A549 (cell line): ENCODE results near the gene TP53BP1. TPM values are rescaled to one million over a fixed set of nuclear protein-coding genes. Genes with fewer than 3 reads are reported as not detected.

Experiments used
- ATAC-seq, 2 experiments: fragments of 200-7000 bp in 1 of 2; fragments of >200 bp in 1 of 2; cut with Nextera tagmentation in 1 of 2; cut with Tn5 transposase in 1 of 2; 3 replicates each; pipeline versions ENCODE4 v1.8.0 to v1.9.1; 2018 to 2020; ENCODE audit warnings: mild to moderate bottlenecking in 1 of 2, moderate library complexity in 1 of 2
- CTCF ChIA-PET: fragments of 300-600 bp; sonication (Branson Sonifier 250); formaldehyde crosslinking; extraction: SDS; loops from one replicate; lab custom pipeline; 2021; ENCODE audit warnings: antibody characterized with exemption, inconsistent platforms; lab: Yijun Ruan, JAX
- POLR2A ChIA-PET: fragments of 350-600 bp; formaldehyde crosslinking; extraction: SDS; loops from one replicate; lab custom pipeline; 2021; ENCODE audit warnings: antibody characterized with exemption, inconsistent platforms; lab: Yijun Ruan, JAX
- DNase-seq, 2 experiments: peaks; one replicate each; pipeline versions ENCODE4 v3.0.0 to v3.0.0-alpha.2; 2011 to 2016; ENCODE audit warnings: low read depth in 1 of 2, low spot score in 1 of 2
- FAIRE-seq: peaks from 2 replicates; lab custom pipeline; 2011; peaks lifted over from hg19 to GRCh38; lab: Jason Lieb, UNC
- H3K27ac ChIP-seq, 2 experiments: fragments of >200 bp; sonication (Bioruptor Twin); formaldehyde crosslinking; 3 replicates each; pipeline ENCODE4 v1.5.1; 2016 to 2017
- H3K4me1 ChIP-seq: fragments of >200 bp; sonication (Bioruptor Twin); formaldehyde crosslinking; 3 replicates; pipeline ENCODE4 v1.6.1; 2016
- H3K4me2 ChIP-seq: fragments of >200 bp; sonication (Bioruptor Twin); formaldehyde crosslinking; 3 replicates; pipeline ENCODE4 v1.6.1; 2016
- H3K4me3 ChIP-seq: fragments of >200 bp; sonication (Bioruptor Twin); formaldehyde crosslinking; 3 replicates; pipeline ENCODE4 v1.5.1; 2016
- H3K9me3 ChIP-seq: fragments of >200 bp; sonication (Bioruptor Twin); formaldehyde crosslinking; 3 replicates; pipeline ENCODE4 v1.6.1; 2016
- BHLHE40 ChIP-seq: IDR thresholded peaks from 2 replicates; pipeline ENCODE4 v1.6.1; 2012; ENCODE audit warnings: low read depth, low read length, inconsistent platforms
- CBX2 ChIP-seq: fragments of 200-600 bp; sonication (generic); IDR thresholded peaks from 2 replicates; pipeline ENCODE4 v1.6.1; 2016; ENCODE audit warnings: low read depth, mild to moderate bottlenecking, borderline replicate concordance
- CEBPB ChIP-seq, 2 experiments: fragments of >200 bp in 1 of 2; sonication (Bioruptor Twin) in 1 of 2; formaldehyde crosslinking in 1 of 2; IDR thresholded peaks; 2 replicates each; pipeline ENCODE4 v1.6.1; 2012 to 2016
- CHD2 ChIP-seq: fragments of 150-350 bp; IDR thresholded peaks from 2 replicates; pipeline ENCODE4 v1.6.1; 2014; ENCODE audit warnings: low read length; ENCODE audit not compliant: partially characterized antibody
- CHD4 ChIP-seq: fragments of 200-600 bp; sonication (generic); IDR thresholded peaks from 2 replicates; pipeline ENCODE4 v1.6.1; 2016; ENCODE audit warnings: antibody characterized with exemption, mild to moderate bottlenecking, borderline replicate concordance
- ESRRA ChIP-seq: fragments of 150-350 bp; IDR thresholded peaks from 2 replicates; pipeline ENCODE4 v1.6.1; 2014; ENCODE audit warnings: mild to moderate bottlenecking, low read length, borderline replicate concordance
- FOSB ChIP-seq: fragments of 250-450 bp; sonication (Bioruptor Pico); IDR thresholded peaks from 2 replicates; pipeline ENCODE4 v1.5.0; 2020; ENCODE audit warnings: mild to moderate bottlenecking, moderate library complexity
- FOXS1 ChIP-seq: fragments of 250-450 bp; sonication (Bioruptor Pico); IDR thresholded peaks from 2 replicates; pipeline ENCODE4 v1.5.0; 2020; ENCODE audit warnings: mild to moderate bottlenecking, moderate library complexity
- GATA3 ChIP-seq: IDR thresholded peaks from 2 replicates; pipeline ENCODE4 v1.6.1; 2012; ENCODE audit warnings: borderline replicate concordance
- HEYL ChIP-seq: fragments of 250-450 bp; sonication (Bioruptor Pico); IDR thresholded peaks from 2 replicates; pipeline ENCODE4 v1.8.0; 2021; ENCODE audit warnings: mild to moderate bottlenecking, moderate library complexity
- HOXA7 ChIP-seq: fragments of 250-450 bp; sonication (Bioruptor Pico); IDR thresholded peaks from 2 replicates; pipeline ENCODE4 v1.5.0; 2020; ENCODE audit warnings: mild to moderate bottlenecking, moderate library complexity
- HOXB13 ChIP-seq: fragments of 250-450 bp; sonication (Bioruptor Pico); IDR thresholded peaks from 2 replicates; pipeline ENCODE4 v1.5.0; 2020; ENCODE audit warnings: low read depth, mild to moderate bottlenecking, moderate library complexity
- HOXB5 ChIP-seq: fragments of 250-450 bp; sonication (Bioruptor Pico); IDR thresholded peaks from 2 replicates; pipeline ENCODE4 v1.5.0; 2020; ENCODE audit warnings: mild to moderate bottlenecking, moderate library complexity
- JUNB ChIP-seq: fragments of >200 bp; sonication (Bioruptor Twin); formaldehyde crosslinking; IDR thresholded peaks from 2 replicates; pipeline ENCODE4 v1.6.1; 2016
- KDM5A ChIP-seq: fragments of 200-600 bp; sonication (generic); IDR thresholded peaks from 2 replicates; pipeline ENCODE4 v1.6.1; 2016; ENCODE audit warnings: antibody characterized with exemption, mild to moderate bottlenecking
- MAFK ChIP-seq: fragments of 450-650 bp; IDR thresholded peaks from 2 replicates; pipeline ENCODE4 v1.6.1; 2014; ENCODE audit not compliant: partially characterized antibody
- MAZ ChIP-seq: fragments of 150-350 bp; IDR thresholded peaks from 2 replicates; pipeline ENCODE4 v1.6.1; 2014; ENCODE audit warnings: antibody characterized with exemption, low read depth, low read length, borderline replicate concordance
- MYC ChIP-seq: IDR thresholded peaks from 2 replicates; pipeline ENCODE4 v1.6.1; 2012; ENCODE audit warnings: mild to moderate bottlenecking, inconsistent platforms, low read length, improper control_type of control experiment, borderline replicate concordance
- NPAS2 ChIP-seq: fragments of 250-450 bp; sonication (Bioruptor Pico); IDR thresholded peaks from 2 replicates; pipeline ENCODE4 v1.8.0; 2022; ENCODE audit warnings: mild to moderate bottlenecking, moderate library complexity, borderline replicate concordance
- NR3C1 ChIP-seq: fragments of >200 bp; sonication (Bioruptor Twin); formaldehyde crosslinking; IDR thresholded peaks from 3 replicates; pipeline ENCODE4 v1.6.1; 2017
- POLR2A ChIP-seq: IDR thresholded peaks from 2 replicates; pipeline ENCODE4 v1.6.1; 2012; ENCODE audit warnings: mild to moderate bottlenecking, low read length
- POLR2AphosphoS2 ChIP-seq: conservative IDR thresholded peaks from 2 replicates; pipeline ENCODE4 v1.6.1; 2012; ENCODE audit warnings: low read length, improper control_type of control experiment, inconsistent platforms
- RARB ChIP-seq: fragments of 250-450 bp; sonication (Bioruptor Pico); IDR thresholded peaks from 2 replicates; pipeline ENCODE4 v1.8.0; 2021; ENCODE audit warnings: mild to moderate bottlenecking, moderate library complexity
- SMC3 ChIP-seq: fragments of >200 bp; sonication (Bioruptor Twin); formaldehyde crosslinking; IDR thresholded peaks from 3 replicates; pipeline ENCODE4 v1.6.1; 2018; ENCODE audit warnings: inconsistent platforms
- SREBF2 ChIP-seq: fragments of 450-650 bp; IDR thresholded peaks from 2 replicates; pipeline ENCODE4 v1.6.1; 2014; ENCODE audit warnings: mild to moderate bottlenecking, moderate library complexity
- TP53 ChIP-seq: fragments of 250-450 bp; sonication (Bioruptor Pico); IDR thresholded peaks from 2 replicates; pipeline ENCODE4 v1.5.0; 2021; ENCODE audit warnings: mild to moderate bottlenecking, moderate library complexity
- ZC3H11A ChIP-seq: fragments of 450-650 bp; IDR thresholded peaks from 2 replicates; pipeline ENCODE4 v1.6.1; 2014; ENCODE audit warnings: antibody characterized with exemption, mild to moderate bottlenecking
- ZFP36 ChIP-seq: fragments of 450-650 bp; IDR thresholded peaks from 2 replicates; pipeline ENCODE4 v1.6.1; 2014; ENCODE audit warnings: borderline replicate concordance; ENCODE audit not compliant: partially characterized antibody
- ZNF302 ChIP-seq: fragments of 250-450 bp; sonication (Bioruptor Pico); IDR thresholded peaks from 2 replicates; pipeline ENCODE4 v1.9.0; 2021; ENCODE audit warnings: inconsistent platforms, mild to moderate bottlenecking, moderate library complexity
- ZSCAN20 ChIP-seq: fragments of 250-450 bp; sonication (Bioruptor Pico); IDR thresholded peaks from 2 replicates; pipeline ENCODE4 v1.8.0; 2022; ENCODE audit warnings: mild to moderate bottlenecking, moderate library complexity
- WGBS: methylation state at CpG from one replicate; pipeline ENCODE4 v1.1.6; 2017; ENCODE audit errors: missing lambda C conversion rate; 5-methylcytosine and 5-hydroxymethylcytosine counted together
- polyA plus RNA-seq, 4 experiments: library from polyadenylated mRNA; depleted of rRNA in 3 of 4; stranded (reverse); fragments of >200 nt; fragmentation: RNase III in 1 of 4; extraction: RNeasy Plus Mini Kit Qiagen cat#74134 plus additional on column Dnase treatment in 1 of 4; gene quantifications; 2 replicates in 3 of 4; 3 replicates in 1 of 4; pipeline ENCODE4 v1.2.3, GENCODE V29; 2011 to 2017
- TF ChIP-seq, protein P1 (sequence below): fragments of >200 bp; sonication (Bioruptor Twin); formaldehyde crosslinking; IDR thresholded peaks from 3 replicates; pipeline ENCODE4 v1.5.1; 2016
- TF ChIP-seq, protein P2 (sequence below): IDR thresholded peaks from 2 replicates; pipeline ENCODE4 v1.6.1; 2012
- TF ChIP-seq, protein P3 (sequence below): fragments of >200 bp; sonication (Bioruptor Twin); formaldehyde crosslinking; IDR thresholded peaks from 3 replicates; pipeline ENCODE4 v1.6.1; 2016
- TF ChIP-seq, protein P4 (sequence below): fragments of 250-450 bp; sonication (Bioruptor Pico); IDR thresholded peaks from 2 replicates; pipeline ENCODE4 v1.5.0; 2020; ENCODE audit warnings: low read depth, mild to moderate bottlenecking, moderate library complexity

The TP53BP1 gene
- polyA plus RNA-seq, 2 of the 4 experiments (the other 2 are of a cell fraction), result 25.0 to 49.8 TPM

DNA sequence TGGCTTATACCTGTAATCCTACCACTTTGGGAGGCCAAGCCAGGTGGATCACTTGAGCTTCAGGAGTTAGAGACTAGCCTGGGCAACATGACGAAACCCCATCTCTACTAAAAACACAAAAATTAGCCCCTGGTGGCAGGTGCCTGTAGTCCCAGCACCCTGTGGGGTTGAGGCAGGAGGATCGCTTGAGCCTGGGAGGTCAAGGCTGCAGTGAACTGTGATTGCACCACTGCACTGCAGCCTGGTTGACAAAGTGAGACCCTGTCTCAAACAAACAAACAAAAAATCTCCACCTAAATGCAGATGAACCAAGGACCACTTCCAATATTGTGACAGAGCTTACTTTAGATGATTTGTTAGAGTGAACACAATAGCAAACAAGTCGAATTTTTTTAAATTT, 53.7 kb downstream of the TP53BP1 start:
- no peak for FAIRE-seq
- ATAC-seq, result no peak
- no peak for DNase-seq
- H3K27ac ChIP-seq, result peak overlapping the region; percentile 19 to 92; a peak in 2 of 6 replicates
- H3K9me3 ChIP-seq, result no peaks in the 10 kb centered on the region
- H3K4me3 ChIP-seq, result no peak overlapping the region
- ChIA-PET CTCF (interaction anchor here (0.9 kb wide), 1 partner anchor 83 kb away, joined by 3 read pairs; no protein-coding TSS in a partner anchor), POLR2A (no interaction called here)
- no peak for TF ChIP-seq HOXB5 (CRISPR knock-in tag)
- no peak for TF ChIP-seq HOXA7 (CRISPR knock-in tag)
- TF ChIP-seq GATA3, result no peak
- no peak for TF ChIP-seq BHLHE40
- no peak for TF ChIP-seq ZC3H11A
- TF ChIP-seq HEYL (CRISPR knock-in tag), result no peak
- TF ChIP-seq CEBPB (IDR thresholded peaks at IDR 0.05), result no peak
- no peak for TF ChIP-seq RARB (CRISPR knock-in tag)
- TF ChIP-seq TP53 (CRISPR knock-in tag), result no peak
- no peak for TF ChIP-seq HOXB13 (CRISPR knock-in tag)
- no peak for TF ChIP-seq ZSCAN20 (CRISPR knock-in tag)
- TF ChIP-seq, protein P1, sequence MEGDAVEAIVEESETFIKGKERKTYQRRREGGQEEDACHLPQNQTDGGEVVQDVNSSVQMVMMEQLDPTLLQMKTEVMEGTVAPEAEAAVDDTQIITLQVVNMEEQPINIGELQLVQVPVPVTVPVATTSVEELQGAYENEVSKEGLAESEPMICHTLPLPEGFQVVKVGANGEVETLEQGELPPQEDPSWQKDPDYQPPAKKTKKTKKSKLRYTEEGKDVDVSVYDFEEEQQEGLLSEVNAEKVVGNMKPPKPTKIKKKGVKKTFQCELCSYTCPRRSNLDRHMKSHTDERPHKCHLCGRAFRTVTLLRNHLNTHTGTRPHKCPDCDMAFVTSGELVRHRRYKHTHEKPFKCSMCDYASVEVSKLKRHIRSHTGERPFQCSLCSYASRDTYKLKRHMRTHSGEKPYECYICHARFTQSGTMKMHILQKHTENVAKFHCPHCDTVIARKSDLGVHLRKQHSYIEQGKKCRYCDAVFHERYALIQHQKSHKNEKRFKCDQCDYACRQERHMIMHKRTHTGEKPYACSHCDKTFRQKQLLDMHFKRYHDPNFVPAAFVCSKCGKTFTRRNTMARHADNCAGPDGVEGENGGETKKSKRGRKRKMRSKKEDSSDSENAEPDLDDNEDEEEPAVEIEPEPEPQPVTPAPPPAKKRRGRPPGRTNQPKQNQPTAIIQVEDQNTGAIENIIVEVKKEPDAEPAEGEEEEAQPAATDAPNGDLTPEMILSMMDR, result no peak
- no peak for TF ChIP-seq SMC3
- no peak for TF ChIP-seq POLR2A
- TF ChIP-seq NPAS2 (CRISPR knock-in tag), result no peak
- TF ChIP-seq ZNF302, result no peak
- no peak for TF ChIP-seq NR3C1
- TF ChIP-seq, protein P2, sequence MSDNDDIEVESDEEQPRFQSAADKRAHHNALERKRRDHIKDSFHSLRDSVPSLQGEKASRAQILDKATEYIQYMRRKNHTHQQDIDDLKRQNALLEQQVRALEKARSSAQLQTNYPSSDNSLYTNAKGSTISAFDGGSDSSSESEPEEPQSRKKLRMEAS, result no peak
- no peak for TF ChIP-seq JUNB
- no peak for TF ChIP-seq POLR2AphosphoS2
- 49% methylated on average over 2 of the region's 3 CpGs for WGBS
- H3K4me2 ChIP-seq, result no peak overlapping the region
- H3K4me1 ChIP-seq, result peaks cover 22% of the 10 kb centered on the region

DNA sequence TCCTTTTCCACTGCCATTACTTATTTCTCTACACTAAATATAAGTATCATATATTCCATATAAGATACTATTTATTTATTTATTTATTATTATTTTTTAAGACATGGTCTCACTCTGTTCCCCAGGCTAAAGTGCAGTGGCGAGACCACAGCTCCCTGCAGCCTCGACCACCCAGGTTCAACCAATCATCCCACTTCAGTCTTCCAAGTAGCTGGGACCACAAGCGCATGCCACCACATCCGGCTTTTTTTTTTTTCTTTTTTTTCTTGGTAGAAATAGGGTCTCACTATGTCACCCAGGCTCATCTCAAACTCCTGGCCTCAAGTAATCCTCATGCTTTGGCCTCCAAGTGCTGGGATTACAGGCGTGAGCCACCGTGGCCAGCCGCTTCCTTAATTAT, 56.6 kb downstream of the TP53BP1 start:
- ATAC-seq, result no peak
- Histone ChIP-seq H3K4me3 (no peak overlapping the region), H3K4me1 (peaks cover 15% of the 10 kb centered on the region), H3K4me2 (no peak overlapping the region), H3K9me3 (no peaks in the 10 kb centered on the region), H3K27ac (no peak overlapping the region)
- ChIA-PET CTCF (interaction anchor here (0.6 kb wide), 2 partner anchors 78 to 382 kb away, joined by 3 read pairs; no protein-coding TSS in a partner anchor), POLR2A (no interaction called here)
- TF ChIP-seq GATA3 (no peak), KDM5A (no peak), FOXS1 (CRISPR knock-in tag) (no peak), MAZ (no peak), HOXB13 (CRISPR knock-in tag) (no peak), CHD2 (no peak), ESRRA (no peak), ZFP36 (no peak), ZSCAN20 (CRISPR knock-in tag) (no peak), NPAS2 (CRISPR knock-in tag) (no peak), SREBF2 (no peak)
- no peak for FAIRE-seq
- WGBS, result 97% methylated on average over 7 of the region's 7 CpGs
- no peak for DNase-seq

DNA sequence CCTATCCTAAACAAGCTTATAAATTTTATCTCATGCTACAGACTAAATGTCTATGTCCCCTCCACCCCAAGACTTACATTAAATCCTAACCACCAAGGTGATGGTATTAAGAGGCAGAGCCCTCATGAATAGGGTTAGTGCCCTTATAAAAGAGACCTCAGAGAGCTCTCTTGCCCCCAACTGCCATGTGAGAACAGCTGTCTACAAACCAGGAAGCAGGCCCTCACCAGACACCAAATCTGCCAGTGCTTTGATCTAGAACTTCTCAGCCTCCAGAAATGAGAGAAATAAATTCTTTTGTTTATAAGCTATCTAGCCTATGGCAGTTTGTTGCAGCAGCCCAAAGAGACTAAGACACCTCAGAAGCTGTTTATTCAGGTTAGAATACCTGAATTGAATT, 58.5 kb downstream of the TP53BP1 start:
- FAIRE-seq (no peak), ATAC-seq (no peak), DNase-seq (no peak)
- H3K4me2 ChIP-seq, result no peak overlapping the region
- H3K9me3 ChIP-seq, result no peaks in the 10 kb centered on the region
- no peak overlapping the region for H3K4me3 ChIP-seq
- no peaks in the 10 kb centered on the region for H3K4me1 ChIP-seq
- ChIA-PET POLR2A (no interaction called here), CTCF (no interaction called here)
- no peak overlapping the region for H3K27ac ChIP-seq
- TF ChIP-seq POLR2AphosphoS2, result no peak
- TF ChIP-seq ZC3H11A, result no peak
- TF ChIP-seq RARB (CRISPR knock-in tag), result no peak
- no peak for TF ChIP-seq HOXB5 (CRISPR knock-in tag)
- TF ChIP-seq CBX2, result no peak
- no peak for TF ChIP-seq BHLHE40
- TF ChIP-seq, protein P3, sequence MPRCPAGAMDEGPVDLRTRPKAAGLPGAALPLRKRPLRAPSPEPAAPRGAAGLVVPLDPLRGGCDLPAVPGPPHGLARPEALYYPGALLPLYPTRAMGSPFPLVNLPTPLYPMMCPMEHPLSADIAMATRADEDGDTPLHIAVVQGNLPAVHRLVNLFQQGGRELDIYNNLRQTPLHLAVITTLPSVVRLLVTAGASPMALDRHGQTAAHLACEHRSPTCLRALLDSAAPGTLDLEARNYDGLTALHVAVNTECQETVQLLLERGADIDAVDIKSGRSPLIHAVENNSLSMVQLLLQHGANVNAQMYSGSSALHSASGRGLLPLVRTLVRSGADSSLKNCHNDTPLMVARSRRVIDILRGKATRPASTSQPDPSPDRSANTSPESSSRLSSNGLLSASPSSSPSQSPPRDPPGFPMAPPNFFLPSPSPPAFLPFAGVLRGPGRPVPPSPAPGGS, result no peak
- TF ChIP-seq CHD4, result no peak
- no peak for TF ChIP-seq TP53 (CRISPR knock-in tag)
- no peak for TF ChIP-seq FOSB (CRISPR knock-in tag)
- TF ChIP-seq, protein P4, sequence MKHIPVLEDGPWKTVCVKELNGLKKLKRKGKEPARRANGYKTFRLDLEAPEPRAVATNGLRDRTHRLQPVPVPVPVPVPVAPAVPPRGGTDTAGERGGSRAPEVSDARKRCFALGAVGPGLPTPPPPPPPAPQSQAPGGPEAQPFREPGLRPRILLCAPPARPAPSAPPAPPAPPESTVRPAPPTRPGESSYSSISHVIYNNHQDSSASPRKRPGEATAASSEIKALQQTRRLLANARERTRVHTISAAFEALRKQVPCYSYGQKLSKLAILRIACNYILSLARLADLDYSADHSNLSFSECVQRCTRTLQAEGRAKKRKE (CRISPR knock-in tag), result no peak
- no peak for TF ChIP-seq MYC
- no peak for TF ChIP-seq MAFK
- no peak for TF ChIP-seq NPAS2 (CRISPR knock-in tag)
- no peak for TF ChIP-seq HOXB13 (CRISPR knock-in tag)
